Activated CD4-positive, alpha-beta T cell treated with anti-CD3 and anti-CD28 coated beads, Interleukin-2, amount 10 ng/mL, durations not matched to agents 24 days and 14 days (primary cell): ENCODE data around the gene CHCHD1. TPM values are rescaled to one million over a fixed set of nuclear protein-coding genes. Genes with fewer than 3 reads are reported as not detected.
"Not testable (repeated sequence)": the region's sequence is repeated elsewhere in the genome, so short reads cannot be mapped to it uniquely, and the experiment has no call there.

ENCODE experiments used
- DNase-seq: peaks from one replicate; pipeline ENCODE4 v3.0.0; 2022
- H3K27ac Mint-ChIP-seq: one replicate; pipeline ENCODE4 v1.8.0; 2022; ENCODE audit warnings: mild to moderate bottlenecking, mixed read lengths
- H3K27me3 Mint-ChIP-seq: one replicate; pipeline ENCODE4 v1.8.0; 2022; ENCODE audit warnings: mixed read lengths
- H3K36me3 Mint-ChIP-seq: one replicate; pipeline ENCODE4 v1.8.0; 2022; ENCODE audit warnings: low read depth, mild to moderate bottlenecking, mixed read lengths
- H3K4me1 Mint-ChIP-seq: one replicate; pipeline ENCODE4 v1.8.0; 2021; ENCODE audit warnings: mixed read lengths
- H3K4me3 Mint-ChIP-seq: one replicate; pipeline ENCODE4 v1.8.0; 2022; ENCODE audit warnings: mild to moderate bottlenecking, moderate library complexity, mixed read lengths
- H3K9me3 Mint-ChIP-seq: one replicate; pipeline ENCODE4 v1.8.0; 2021; ENCODE audit warnings: mixed read lengths
- intact Hi-C: fragments of 100-400 bp; cut with micrococcal nuclease; formaldehyde crosslinking; loops from one replicate; pipeline ENCODE4 v1.15.1; 2023
- total RNA-seq: library from RNA; stranded (reverse); gene quantifications from 2 replicates; pipeline ENCODE4 v1.2.3, GENCODE V29; 2022

The CHCHD1 gene
- total RNA-seq, result 34.9 and 37.8 TPM in 2 replicates

DNA sequence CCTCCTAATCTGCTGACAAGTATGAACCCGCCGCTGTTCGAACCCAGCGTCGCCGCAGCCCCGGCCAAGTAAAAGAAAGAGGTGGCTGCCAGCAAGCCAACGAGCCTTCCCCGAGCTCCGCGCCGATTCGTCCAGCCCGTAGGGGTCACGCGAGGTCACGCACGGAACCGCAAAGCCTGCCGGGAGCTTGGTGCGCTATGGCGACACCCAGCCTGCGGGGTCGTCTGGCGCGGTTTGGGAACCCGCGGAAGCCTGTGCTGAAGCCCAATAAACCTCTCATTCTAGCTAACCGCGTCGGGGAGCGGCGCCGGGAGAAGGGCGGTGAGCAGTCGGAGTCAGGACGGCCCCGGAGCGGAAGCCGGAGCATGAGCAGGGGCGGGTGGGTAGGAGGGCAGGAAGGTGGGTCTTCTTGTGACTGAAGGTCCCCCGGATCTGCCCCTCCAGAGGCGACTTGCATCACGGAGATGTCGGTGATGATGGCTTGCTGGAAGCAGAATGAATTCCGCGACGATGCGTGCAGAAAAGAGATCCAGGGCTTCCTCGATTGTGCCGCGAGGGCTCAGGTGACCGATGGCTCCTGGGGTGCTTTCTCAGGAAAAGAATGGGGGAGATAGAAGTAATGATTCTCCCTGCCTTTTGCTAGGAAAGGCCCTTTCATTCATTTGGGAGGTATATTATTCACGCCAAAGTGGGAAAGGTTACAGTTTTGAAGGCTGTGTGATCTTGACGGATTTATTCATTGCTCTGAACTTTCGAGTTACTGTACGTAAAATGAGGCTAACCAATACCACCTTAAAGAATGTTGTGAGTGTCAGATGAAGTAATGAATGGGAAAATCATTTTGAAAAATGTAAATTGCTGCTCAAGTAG, at the start of gene CHCHD1:
CHCHD1 (plus strand) TSS at position 170 of the 870 bp plus-strand sequence; CDS start at position 198, 28 bp downstream.
- intact Hi-C loops, result loop anchor here (1.0 kb wide), 3 partner anchors 9 to 287 kb away; partner anchors contain the start of gene SEC24C
- Mint-ChIP-seq H3K9me3 (no peaks in the 10 kb centered on the region), H3K27ac (peak within 1 kb of the TSS; percentile 100), H3K4me1 (peaks cover 44% of the 10 kb centered on the region), H3K27me3 (no peaks in the 10 kb centered on the region), H3K4me3 (peak within 1 kb of the TSS; percentile 100), H3K36me3 (peaks cover 27% of the 10 kb centered on the region)
- DNase-seq, result peak; percentile 98

DNA sequence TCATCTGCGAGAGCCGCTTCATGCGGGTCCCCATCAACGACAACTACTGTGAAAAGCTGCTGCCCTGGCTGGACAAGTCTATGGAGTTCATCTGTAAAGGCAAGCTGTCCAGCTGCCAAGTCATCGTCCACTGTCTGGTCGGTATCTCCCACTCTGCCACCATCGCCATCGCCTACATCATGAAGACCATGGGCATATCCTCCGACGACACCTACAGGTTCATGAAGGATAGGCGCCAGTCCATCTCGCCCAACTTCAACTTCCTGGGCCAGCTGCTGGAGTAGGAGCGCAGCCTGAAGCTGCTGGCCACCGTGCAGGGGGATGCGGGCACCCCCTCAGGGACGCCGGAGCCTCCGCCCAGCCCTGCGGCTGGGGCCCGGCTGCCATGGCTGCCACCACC, 49.4 kb upstream of the CHCHD1 start:
- H3K9me3 Mint-ChIP-seq, result no peaks in the 10 kb centered on the region
- H3K4me1 Mint-ChIP-seq, result peaks cover 4% of the 10 kb centered on the region
- H3K27ac Mint-ChIP-seq, result peak overlapping the region; percentile 68
- DNase-seq, result no peak
- no peaks in the 10 kb centered on the region for H3K27me3 Mint-ChIP-seq
- peak overlapping the region; percentile 56 for H3K4me3 Mint-ChIP-seq
- intact Hi-C loops, result no loop called here
- H3K36me3 Mint-ChIP-seq, result peaks cover 14% of the 10 kb centered on the region

DNA sequence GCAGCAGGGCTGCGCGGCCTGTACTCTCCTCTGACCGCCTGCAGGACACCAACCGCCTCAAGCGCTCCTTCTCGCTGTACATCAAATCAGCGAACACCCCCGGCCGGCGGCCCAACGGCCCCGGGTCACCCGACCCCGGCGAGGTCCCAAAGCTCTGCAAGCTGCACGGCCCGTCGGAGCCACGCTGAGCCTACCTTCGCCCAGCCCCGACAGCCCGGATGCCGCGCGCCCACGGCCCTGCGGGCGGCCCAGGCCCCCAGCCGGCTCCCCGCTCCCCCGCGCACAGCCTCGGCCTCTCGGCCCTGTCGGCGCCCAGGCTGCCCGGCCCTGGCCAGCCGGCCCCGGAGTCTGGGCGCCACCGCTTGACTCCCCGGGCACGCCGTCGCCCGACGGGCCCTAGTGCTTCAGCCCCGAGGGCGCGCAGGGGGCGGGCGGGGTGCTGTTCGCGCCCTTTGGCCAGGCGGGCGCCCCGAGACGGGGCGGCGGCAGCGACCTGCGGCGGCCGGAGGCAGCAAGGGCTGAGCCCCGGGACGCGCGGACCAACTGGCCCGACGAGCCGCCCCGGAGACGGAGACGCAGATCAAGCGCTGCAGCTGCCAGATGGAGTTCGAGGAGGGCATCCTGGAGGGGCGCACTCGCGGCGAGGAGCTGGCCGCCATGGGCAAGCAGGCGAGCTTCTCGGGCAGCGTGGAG, 48.8 kb upstream of the CHCHD1 start:
- intact Hi-C loops, result no loop called here
- DNase-seq, result no peak
- peaks cover 4% of the 10 kb centered on the region for H3K4me1 Mint-ChIP-seq
- H3K4me3 Mint-ChIP-seq, result no peak overlapping the region
- H3K27me3 Mint-ChIP-seq, result no peaks in the 10 kb centered on the region
- peaks cover 13% of the 10 kb centered on the region for H3K36me3 Mint-ChIP-seq
- H3K27ac Mint-ChIP-seq, result no peak overlapping the region
- H3K9me3 Mint-ChIP-seq, result no peaks in the 10 kb centered on the region

DNA sequence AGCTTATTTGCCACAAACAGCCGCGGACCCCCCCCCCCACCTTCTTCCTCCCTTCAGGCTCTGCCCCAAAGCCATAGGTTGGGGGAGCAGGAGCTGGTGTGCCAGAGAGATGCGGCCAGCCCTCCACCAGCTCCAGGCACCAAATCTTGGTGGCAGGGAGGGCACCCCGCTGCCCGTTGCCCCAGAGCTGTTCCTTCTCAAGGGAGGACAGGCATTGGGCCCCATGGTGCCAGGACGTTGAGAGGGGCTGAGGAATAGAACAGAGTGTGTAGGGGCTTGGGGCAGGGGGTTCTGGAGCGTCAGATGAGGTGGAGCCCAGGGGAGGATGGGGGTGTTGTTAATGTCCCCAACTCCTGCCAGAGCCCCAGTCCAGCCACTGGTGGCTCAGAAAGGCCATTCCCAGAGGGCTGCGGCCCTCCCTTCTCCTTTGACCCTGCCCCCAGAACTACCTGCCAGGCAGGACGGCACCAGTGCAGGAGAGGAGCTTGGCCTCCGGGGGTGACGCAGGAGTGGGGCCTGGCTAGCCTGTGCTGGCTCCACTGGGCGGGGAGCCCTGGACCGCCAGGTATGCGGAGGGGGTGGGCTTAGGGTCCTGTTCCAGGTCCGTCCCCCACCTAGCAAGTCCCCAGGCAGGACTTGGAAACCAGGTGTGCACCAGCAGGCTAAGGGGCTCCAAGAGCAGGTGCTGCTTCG, 47.7 kb upstream of the CHCHD1 start:
- peaks cover 13% of the 10 kb centered on the region for H3K36me3 Mint-ChIP-seq
- no peak for DNase-seq
- intact Hi-C loops, result no loop called here
- H3K9me3 Mint-ChIP-seq, result no peaks in the 10 kb centered on the region
- H3K27me3 Mint-ChIP-seq, result no peaks in the 10 kb centered on the region
- peaks cover 4% of the 10 kb centered on the region for H3K4me1 Mint-ChIP-seq
- H3K27ac Mint-ChIP-seq, result no peak overlapping the region
- no peak overlapping the region for H3K4me3 Mint-ChIP-seq

DNA sequence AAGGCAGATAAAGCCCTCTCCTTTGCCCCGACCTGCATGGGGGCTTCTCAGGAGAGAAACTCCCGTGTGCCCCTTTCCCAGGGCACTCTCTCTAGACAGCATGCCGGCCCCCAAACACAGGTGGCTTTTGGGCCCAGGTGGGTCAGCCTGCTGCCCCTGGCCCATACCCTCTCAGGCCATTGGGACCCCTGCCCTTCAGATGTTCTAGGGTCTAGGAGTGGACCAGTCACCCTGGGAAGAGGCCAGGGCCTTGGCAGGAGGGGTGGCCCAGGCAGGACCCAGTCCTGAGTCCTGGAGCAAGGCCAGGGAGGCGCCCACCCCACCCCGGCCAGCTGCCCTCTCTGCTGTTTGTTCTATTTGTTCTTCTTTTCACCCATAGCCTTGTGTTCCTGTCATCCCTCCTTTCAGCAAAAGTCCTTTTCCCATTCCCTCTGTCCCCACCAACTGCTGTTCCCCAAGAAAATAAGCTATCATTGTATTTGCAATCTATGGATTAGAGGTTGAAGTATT, 47.0 kb upstream of the CHCHD1 start:
- no peak for DNase-seq
- intact Hi-C loops, result no loop called here
- Mint-ChIP-seq H3K4me1 (peaks cover 2% of the 10 kb centered on the region), H3K9me3 (no peaks in the 10 kb centered on the region), H3K36me3 (peaks cover 14% of the 10 kb centered on the region), H3K27ac (no peak overlapping the region), H3K4me3 (no peak overlapping the region), H3K27me3 (no peaks in the 10 kb centered on the region)

DNA sequence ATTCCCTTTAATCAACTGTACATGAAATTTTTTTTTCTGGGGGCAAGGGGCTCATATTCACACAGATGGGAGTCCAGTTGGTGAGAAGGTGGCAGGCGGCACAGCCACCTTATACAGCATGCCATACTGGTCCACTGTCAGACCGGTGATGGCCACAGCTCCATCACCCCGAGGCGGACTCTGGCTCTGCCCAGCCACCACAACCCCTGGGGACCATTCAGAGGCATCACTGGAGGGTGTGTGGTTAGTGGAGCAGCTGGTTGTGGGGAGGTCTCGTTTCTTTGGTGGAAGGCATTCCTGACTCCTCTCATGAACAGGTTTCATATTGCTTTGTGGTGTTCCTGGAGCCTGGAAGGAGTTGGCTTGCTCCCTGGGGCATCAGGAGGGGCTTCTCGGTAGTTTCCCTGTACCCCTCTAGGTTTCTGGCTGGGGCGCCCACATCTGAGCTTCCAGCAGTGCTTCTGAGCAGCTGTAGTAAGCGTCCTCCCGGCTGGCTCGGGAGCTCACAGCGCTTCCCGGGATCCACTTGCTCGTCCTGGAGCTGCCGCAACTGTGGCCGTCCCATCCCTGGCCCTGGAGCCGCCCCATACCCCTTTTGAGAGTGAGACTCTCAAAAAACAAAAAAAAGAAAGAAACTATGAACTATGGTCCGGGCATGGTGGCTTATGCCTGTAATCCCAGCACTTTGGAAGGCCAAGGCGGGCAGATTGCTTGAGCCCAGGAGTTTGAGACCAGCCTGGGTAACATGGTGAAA, 41.2 kb upstream of the CHCHD1 start:
- not testable (repeated sequence) for DNase-seq, H3K9me3 Mint-ChIP-seq, H3K27me3 Mint-ChIP-seq, H3K27ac Mint-ChIP-seq, H3K4me3 Mint-ChIP-seq
- intact Hi-C loops, result loop anchor here (5.0 kb wide), 2 partner anchors 113 to 488 kb away; partner anchors contain the start of gene MRPS16
- peaks cover 20% of the 10 kb centered on the region for H3K4me1 Mint-ChIP-seq
- peaks cover 11% of the 10 kb centered on the region for H3K36me3 Mint-ChIP-seq

DNA sequence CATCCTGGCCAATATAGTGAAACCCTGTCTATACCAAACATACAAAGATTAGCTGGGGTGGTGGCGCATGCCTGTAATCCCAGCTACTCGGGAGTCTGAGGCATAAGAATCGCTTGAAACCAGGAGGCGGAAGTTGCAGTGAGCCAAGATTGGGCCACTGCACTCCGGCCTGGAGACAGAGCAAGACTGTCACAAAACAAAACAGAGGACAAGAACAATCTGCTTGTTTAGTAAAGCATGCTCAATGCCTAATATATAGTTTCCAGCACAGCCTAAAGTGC, 39.5 kb upstream of the CHCHD1 start:
- H3K27me3 Mint-ChIP-seq, result no peaks in the 10 kb centered on the region
- no peaks in the 10 kb centered on the region for H3K9me3 Mint-ChIP-seq
- peaks cover 20% of the 10 kb centered on the region for H3K36me3 Mint-ChIP-seq
- intact Hi-C loops, result loop anchor here (5.0 kb wide), 2 partner anchors 115 to 490 kb away; partner anchors contain the start of gene MRPS16
- peaks cover 30% of the 10 kb centered on the region for H3K4me1 Mint-ChIP-seq
- peak overlapping the region; percentile 100 for H3K27ac Mint-ChIP-seq
- H3K4me3 Mint-ChIP-seq, result no peak overlapping the region
- DNase-seq, result no peak

DNA sequence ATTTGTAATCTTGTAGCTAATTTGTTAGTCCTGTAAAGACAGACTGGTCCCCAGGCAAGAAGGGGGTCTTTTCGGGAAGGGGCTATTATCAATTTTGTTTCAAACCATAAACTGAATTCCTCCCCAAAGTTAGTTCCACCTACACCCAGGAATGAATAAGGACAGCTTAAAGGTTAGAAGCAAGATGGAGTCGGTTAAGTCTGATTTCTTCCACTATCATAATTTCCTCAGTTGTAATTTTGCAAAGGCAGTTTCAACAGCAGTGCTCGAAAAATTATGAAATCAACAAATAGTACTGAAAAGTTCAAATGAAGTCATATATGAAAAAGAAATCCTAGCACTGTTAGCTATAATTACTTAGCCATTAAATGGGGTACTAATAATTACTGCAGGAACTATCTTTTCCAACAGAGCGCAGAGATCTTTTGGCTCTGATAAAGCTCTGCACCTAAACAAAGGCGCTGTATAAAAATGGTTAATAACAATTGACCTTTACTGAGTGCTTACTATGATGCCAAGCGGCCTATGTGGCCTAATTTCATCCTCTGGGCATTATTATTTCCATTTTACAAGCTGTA, 38.4 kb upstream of the CHCHD1 start:
- peaks cover 30% of the 10 kb centered on the region for H3K4me1 Mint-ChIP-seq
- peak overlapping the region; percentile 100 for H3K27ac Mint-ChIP-seq
- H3K4me3 Mint-ChIP-seq, result peak overlapping the region; percentile 97
- no peaks in the 10 kb centered on the region for H3K9me3 Mint-ChIP-seq
- no peaks in the 10 kb centered on the region for H3K27me3 Mint-ChIP-seq
- no peak for DNase-seq
- intact Hi-C loops, result loop anchor here (5.0 kb wide), 2 partner anchors 116 to 491 kb away; partner anchors contain the start of gene MRPS16
- H3K36me3 Mint-ChIP-seq, result peaks cover 21% of the 10 kb centered on the region

DNA sequence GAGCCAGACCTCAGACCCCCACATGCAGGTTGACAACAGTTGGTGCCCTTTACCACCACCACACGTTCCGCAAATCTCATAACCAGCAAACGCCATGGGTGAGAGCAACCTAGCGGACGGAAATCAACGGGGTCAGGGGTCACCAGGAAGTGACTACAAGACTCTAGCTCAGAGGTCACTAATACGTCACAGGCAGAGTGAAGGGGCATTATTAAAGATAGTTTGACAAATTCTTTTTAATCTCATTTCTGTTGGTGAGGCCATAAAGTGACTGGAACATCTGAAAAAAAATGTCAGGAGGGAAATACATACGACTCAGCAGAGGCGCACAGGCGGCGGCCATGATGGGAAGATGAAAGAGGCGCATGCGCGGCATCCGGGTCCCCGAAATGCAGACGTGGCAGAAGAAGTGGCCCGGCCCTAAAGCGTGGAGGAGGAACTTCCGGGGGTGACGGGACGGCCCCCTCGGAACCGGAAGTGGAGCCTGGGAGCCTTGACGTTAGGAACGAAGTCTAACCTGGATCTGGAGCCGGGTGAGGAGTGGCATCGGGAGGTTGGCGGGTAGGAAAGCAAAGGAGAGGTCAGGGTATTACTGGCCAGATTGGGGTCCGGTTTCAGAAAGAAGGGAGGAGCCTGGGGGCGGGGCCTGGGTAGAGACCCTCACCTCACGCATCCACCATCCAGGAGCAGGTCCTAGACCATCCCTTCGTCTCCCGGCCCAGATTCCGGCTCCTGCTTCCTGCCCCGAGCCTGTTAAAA, 37.8 kb upstream of the CHCHD1 start, which contains the start of gene SEC24C:
SEC24C (plus strand) TSS at position 468 of the 759 bp plus-strand sequence. CDS start 2,461 bp downstream, outside the sequence.
- no peaks in the 10 kb centered on the region for H3K27me3 Mint-ChIP-seq
- H3K27ac Mint-ChIP-seq, result peak within 1 kb of the TSS; percentile 100
- intact Hi-C loops, result loop anchor here (1.0 to 5.0 kb wide), 9 partner anchors 14 to 492 kb away; partner anchors contain the start of genes ANXA7, MRPS16, PPP3CB and ZSWIM8
- peak within 1 kb of the TSS; percentile 97 for H3K4me3 Mint-ChIP-seq
- H3K9me3 Mint-ChIP-seq, result no peaks in the 10 kb centered on the region
- H3K4me1 Mint-ChIP-seq, result peaks cover 32% of the 10 kb centered on the region
- DNase-seq, result peak; percentile 98
- H3K36me3 Mint-ChIP-seq, result peaks cover 24% of the 10 kb centered on the region

DNA sequence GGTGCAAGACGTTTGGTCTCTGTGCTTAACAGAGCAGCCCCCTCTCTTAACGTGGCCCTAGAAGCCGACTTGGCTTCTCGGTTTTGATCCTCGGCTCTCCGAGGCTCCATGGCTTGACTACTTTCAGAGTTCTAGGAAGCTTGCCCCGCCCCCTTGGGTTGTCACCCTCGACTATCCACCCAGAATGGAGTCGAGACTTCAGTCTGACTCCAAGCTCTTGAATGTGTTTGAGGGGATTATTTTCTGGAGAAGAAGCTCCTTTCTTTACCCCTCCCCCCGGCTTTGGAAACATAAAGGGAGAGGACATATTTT, 37.2 kb upstream of the CHCHD1 start:
- H3K4me1 Mint-ChIP-seq, result peaks cover 35% of the 10 kb centered on the region
- no peaks in the 10 kb centered on the region for H3K27me3 Mint-ChIP-seq
- H3K4me3 Mint-ChIP-seq, result peak overlapping the region; percentile 97
- intact Hi-C loops, result loop anchor here (1.0 to 5.0 kb wide), 9 partner anchors 14 to 492 kb away; partner anchors contain the start of genes ANXA7, MRPS16, PPP3CB and ZSWIM8
- H3K9me3 Mint-ChIP-seq, result no peaks in the 10 kb centered on the region
- peak overlapping the region; percentile 100 for H3K27ac Mint-ChIP-seq
- peaks cover 25% of the 10 kb centered on the region for H3K36me3 Mint-ChIP-seq
- peak; percentile 89 for DNase-seq

DNA sequence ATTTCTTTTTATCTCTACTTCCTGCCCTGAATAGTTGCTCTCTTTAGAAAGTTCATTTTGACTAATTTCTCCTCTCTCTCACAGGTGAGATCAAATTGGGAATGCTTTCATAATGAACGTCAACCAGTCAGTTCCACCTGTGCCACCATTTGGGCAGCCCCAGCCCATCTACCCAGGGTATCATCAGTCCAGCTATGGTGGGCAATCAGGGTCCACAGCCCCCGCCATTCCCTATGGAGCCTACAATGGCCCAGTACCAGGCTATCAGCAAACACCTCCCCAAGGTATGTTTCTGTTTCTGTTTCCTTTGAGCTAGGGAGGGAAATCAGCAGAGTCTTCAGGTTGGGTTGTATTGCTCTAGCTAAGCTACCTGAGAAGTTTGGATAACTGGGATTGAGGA, 35.1 kb upstream of the CHCHD1 start:
- Mint-ChIP-seq H3K4me1 (peaks cover 46% of the 10 kb centered on the region), H3K9me3 (no peaks in the 10 kb centered on the region), H3K27me3 (no peaks in the 10 kb centered on the region), H3K27ac (peak overlapping the region; percentile 32), H3K36me3 (peaks cover 39% of the 10 kb centered on the region), H3K4me3 (peak overlapping the region; percentile 66)
- no peak for DNase-seq
- intact Hi-C loops, result no loop called here

DNA sequence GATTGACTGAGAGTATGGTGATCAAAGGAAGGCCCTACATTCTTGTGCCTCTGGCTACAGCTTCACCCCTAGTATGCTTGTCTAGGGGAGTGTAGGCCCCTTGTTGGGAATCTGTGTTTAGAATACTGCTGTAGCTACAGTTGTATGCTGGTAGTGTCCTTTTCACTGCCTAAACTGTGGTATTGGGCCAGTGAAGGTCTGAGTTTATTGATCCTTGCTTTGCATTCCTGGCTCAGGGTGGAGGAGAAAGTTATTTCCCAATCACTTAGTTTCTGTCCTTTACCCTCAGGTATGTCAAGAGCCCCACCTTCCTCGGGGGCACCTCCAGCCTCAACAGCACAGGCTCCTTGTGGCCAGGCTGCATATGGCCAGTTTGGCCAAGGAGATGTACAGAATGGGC, 31.0 kb upstream of the CHCHD1 start:
- no peak overlapping the region for H3K27ac Mint-ChIP-seq
- no peaks in the 10 kb centered on the region for H3K27me3 Mint-ChIP-seq
- peaks cover 57% of the 10 kb centered on the region for H3K36me3 Mint-ChIP-seq
- DNase-seq, result no peak
- intact Hi-C loops, result no loop called here
- H3K9me3 Mint-ChIP-seq, result no peaks in the 10 kb centered on the region
- peaks cover 29% of the 10 kb centered on the region for H3K4me1 Mint-ChIP-seq
- H3K4me3 Mint-ChIP-seq, result no peak overlapping the region
